Upper lobe of right lung (tissue), 1 donor: ENCODE results near the gene MBOAT2. TPM values are rescaled to one million over a fixed set of nuclear protein-coding genes. Genes with fewer than 3 reads are reported as not detected.
A peak's percentile ranks its signal among the peaks of the same experiment; 100 is the strongest.

ENCODE experiments used
- ATAC-seq: fragments of 200-7000 bp; cut with Tn5 transposase; one replicate; pipeline ENCODE4 v1.9.1; 2020; ENCODE audit warnings: mild to moderate bottlenecking, moderate library complexity
- DNase-seq: peaks from one replicate; pipeline ENCODE4 v3.0.0-alpha.2; 2020
- H3K27ac ChIP-seq: fragments of 200-600 bp; one replicate; pipeline ENCODE4 v1.8.0; 2022
- H3K27me3 ChIP-seq: fragments of 200-600 bp; one replicate; pipeline ENCODE4 v1.8.0; 2022; ENCODE audit warnings: mild to moderate bottlenecking
- H3K36me3 ChIP-seq: fragments of 200-600 bp; one replicate; pipeline ENCODE4 v1.8.0; 2022
- H3K4me1 ChIP-seq: fragments of 200-600 bp; one replicate; pipeline ENCODE4 v1.8.0; 2022
- H3K4me3 ChIP-seq: fragments of 200-600 bp; one replicate; pipeline ENCODE4 v1.8.0; 2022; ENCODE audit warnings: mild to moderate bottlenecking
- H3K9me3 ChIP-seq: fragments of 200-600 bp; one replicate; pipeline ENCODE4 v1.8.0; 2022
- CTCF ChIP-seq: fragments of 200-600 bp; IDR thresholded peaks from one replicate; pipeline ENCODE4 v1.8.0; 2022; ENCODE audit warnings: antibody characterized with exemption
- intact Hi-C: fragments of 100-400 bp; cut with DNase I; formaldehyde crosslinking; loops from one replicate; pipeline ENCODE4 v1.11.0; 2022
- total RNA-seq: library from RNA; stranded (reverse); fragmentation: NEBNext Ultra II Directional; extraction: Animal tissue kit (Norgen Biotek cat#: 25700); gene quantifications from one replicate; pipeline ENCODE4 v1.2.1, GENCODE V29; 2021
- donor health status: DM: no; HTN: yes; CAD: no; lungs with severe emphysema.

MBOAT2 gene
- total RNA-seq, 1 donor from 2014 or later = 31.4 TPM

- TF ChIP-seq CTCF = no peak
- ATAC-seq (no peak), DNase-seq (no peak)
- no peaks in the 10 kb centered on the region for H3K9me3 ChIP-seq
- no peaks in the 10 kb centered on the region for H3K36me3 ChIP-seq
- H3K4me1 ChIP-seq = no peaks in the 10 kb centered on the region
- no peak overlapping the region for H3K4me3 ChIP-seq
- no peaks in the 10 kb centered on the region for H3K27me3 ChIP-seq
- intact Hi-C loops = no loop called here
- no peak overlapping the region for H3K27ac ChIP-seq
These were observed 133.0 kb downstream of the MBOAT2 start for GRCh38 chr2:8870441-8870840.

- H3K4me3 ChIP-seq = no peak overlapping the region
- no peak for DNase-seq
- no peaks in the 10 kb centered on the region for H3K9me3 ChIP-seq
- no peak overlapping the region for H3K27ac ChIP-seq
- no peaks in the 10 kb centered on the region for H3K27me3 ChIP-seq
- TF ChIP-seq CTCF = no peak
- intact Hi-C loops = no loop called here
- no peaks in the 10 kb centered on the region for H3K4me1 ChIP-seq
- no peak for ATAC-seq
- no peaks in the 10 kb centered on the region for H3K36me3 ChIP-seq
These were observed 136.1 kb downstream of the MBOAT2 start for GRCh38 chr2:8867363-8867762.

GRCh38 chr2:8863331-8863953 is 140.0 kb downstream of the MBOAT2 start:
- no peaks in the 10 kb centered on the region for H3K27me3 ChIP-seq
- H3K36me3 ChIP-seq = no peaks in the 10 kb centered on the region
- no peaks in the 10 kb centered on the region for H3K9me3 ChIP-seq
- H3K4me1 ChIP-seq = no peaks in the 10 kb centered on the region
- no peak overlapping the region for H3K27ac ChIP-seq
- no peak overlapping the region for H3K4me3 ChIP-seq
- TF ChIP-seq CTCF = no peak
- intact Hi-C loops = no loop called here
- DNase-seq = no peak
- ATAC-seq = peak; percentile 49

GRCh38 chr2:8862230-8862629 is 141.3 kb downstream of the MBOAT2 start:
- Histone ChIP-seq H3K27ac (no peak overlapping the region), H3K27me3 (no peaks in the 10 kb centered on the region)
- no peak for TF ChIP-seq CTCF

GRCh38 chr2:8861797-8862196 is 141.7 kb downstream of the MBOAT2 start:
- intact Hi-C loops = no loop called here
- Histone ChIP-seq H3K27me3 (no peaks in the 10 kb centered on the region), H3K36me3 (no peaks in the 10 kb centered on the region), H3K4me3 (no peak overlapping the region), H3K27ac (no peak overlapping the region), H3K9me3 (no peaks in the 10 kb centered on the region), H3K4me1 (no peaks in the 10 kb centered on the region)
- DNase-seq (no peak), ATAC-seq (peak; percentile 10)
- no peak for TF ChIP-seq CTCF

More at GRCh38 chr2:8862230-8862629, 141.3 kb downstream of the MBOAT2 start:
- no peaks in the 10 kb centered on the region for H3K4me1 ChIP-seq
- no peaks in the 10 kb centered on the region for H3K36me3 ChIP-seq
- ATAC-seq (peak; percentile 74), DNase-seq (peak; percentile 68)
- H3K9me3 ChIP-seq = no peaks in the 10 kb centered on the region
- no peak overlapping the region for H3K4me3 ChIP-seq
- intact Hi-C loops = no loop called here

GRCh38 chr2:8860239-8860638 is 143.2 kb downstream of the MBOAT2 start:
- no peak for TF ChIP-seq CTCF
- intact Hi-C loops = no loop called here
- no peak for ATAC-seq

More at GRCh38 chr2:8860239-8860638, 143.2 kb downstream of the MBOAT2 start:
- no peak overlapping the region for H3K27ac ChIP-seq
- H3K36me3 ChIP-seq = no peaks in the 10 kb centered on the region
- no peak for DNase-seq
- H3K4me1 ChIP-seq = no peaks in the 10 kb centered on the region
- no peaks in the 10 kb centered on the region for H3K27me3 ChIP-seq
- no peaks in the 10 kb centered on the region for H3K9me3 ChIP-seq
- H3K4me3 ChIP-seq = no peak overlapping the region
